A549 (cell line): ENCODE results near the gene IRF9.

Experiments
- CBX2 ChIP-seq: fragments of 200-600 bp; sonication (generic); IDR thresholded peaks from 2 replicates; pipeline ENCODE4 v1.6.1; 2016; ENCODE audit warnings: low read depth, mild to moderate bottlenecking, borderline replicate concordance
- CEBPB ChIP-seq, 2 experiments: fragments of >200 bp in 1 of 2; sonication (Bioruptor Twin) in 1 of 2; formaldehyde crosslinking in 1 of 2; IDR thresholded peaks; 2 replicates each; pipeline ENCODE4 v1.6.1; 2012 to 2016
- EHMT2 ChIP-seq: fragments of 200-600 bp; sonication (generic); IDR thresholded peaks from 2 replicates; pipeline ENCODE4 v1.6.1; 2016; ENCODE audit warnings: antibody characterized with exemption, low read depth, mild to moderate bottlenecking, moderate library complexity
- JUN ChIP-seq, 2 experiments: fragments of >200 bp; sonication (Bioruptor Twin); formaldehyde crosslinking; IDR thresholded peaks; 2 replicates in 1 of 2; 3 replicates in 1 of 2; pipeline ENCODE4 v1.6.1; 2016 to 2017
- MYC ChIP-seq: IDR thresholded peaks from 2 replicates; pipeline ENCODE4 v1.6.1; 2012; ENCODE audit warnings: mild to moderate bottlenecking, inconsistent platforms, low read length, improper control_type of control experiment, borderline replicate concordance
- POLR2A ChIP-seq: IDR thresholded peaks from 2 replicates; pipeline ENCODE4 v1.6.1; 2012; ENCODE audit warnings: mild to moderate bottlenecking, low read length
- RFX5 ChIP-seq: fragments of 450-650 bp; IDR thresholded peaks from 2 replicates; pipeline ENCODE4 v1.7.1; 2014; ENCODE audit warnings: antibody characterized with exemption, mild to moderate bottlenecking, moderate library complexity
- RNF2 ChIP-seq: fragments of 200-600 bp; sonication (generic); IDR thresholded peaks from 2 replicates; pipeline ENCODE4 v1.6.1; 2016; ENCODE audit warnings: low read depth, mild to moderate bottlenecking, antibody characterized with exemption, moderate library complexity, borderline replicate concordance
- TF ChIP-seq, protein P1 (sequence below): IDR thresholded peaks from 2 replicates; pipeline ENCODE4 v1.6.1; 2012
- TF ChIP-seq, protein P2 (sequence below): fragments of >200 bp; sonication (Bioruptor Twin); formaldehyde crosslinking; IDR thresholded peaks from 3 replicates; pipeline ENCODE4 v1.5.1; 2016

DNA sequence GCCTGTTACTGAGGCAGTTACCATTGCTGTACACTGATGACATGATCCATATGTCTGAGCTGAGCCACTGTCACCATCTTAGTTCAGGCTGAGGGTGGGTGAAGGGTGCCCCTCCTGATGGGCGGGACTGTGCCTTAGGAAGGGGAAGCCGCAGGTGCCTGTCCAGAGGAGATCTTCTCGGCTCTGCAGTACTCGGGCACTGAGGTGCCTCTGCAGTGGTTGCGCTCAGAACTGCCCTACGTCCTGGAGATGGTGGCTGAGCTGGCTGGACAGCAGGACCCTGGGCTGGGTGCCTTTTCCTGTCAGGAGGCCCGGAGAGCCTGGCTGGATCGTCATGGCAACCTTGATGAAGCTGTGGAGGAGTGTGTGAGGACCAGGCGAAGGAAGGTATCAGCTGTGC lies 10.1 kb upstream of the IRF9 start:
- TF ChIP-seq, protein P1, sequence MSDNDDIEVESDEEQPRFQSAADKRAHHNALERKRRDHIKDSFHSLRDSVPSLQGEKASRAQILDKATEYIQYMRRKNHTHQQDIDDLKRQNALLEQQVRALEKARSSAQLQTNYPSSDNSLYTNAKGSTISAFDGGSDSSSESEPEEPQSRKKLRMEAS = no peak
- TF ChIP-seq, protein P2, sequence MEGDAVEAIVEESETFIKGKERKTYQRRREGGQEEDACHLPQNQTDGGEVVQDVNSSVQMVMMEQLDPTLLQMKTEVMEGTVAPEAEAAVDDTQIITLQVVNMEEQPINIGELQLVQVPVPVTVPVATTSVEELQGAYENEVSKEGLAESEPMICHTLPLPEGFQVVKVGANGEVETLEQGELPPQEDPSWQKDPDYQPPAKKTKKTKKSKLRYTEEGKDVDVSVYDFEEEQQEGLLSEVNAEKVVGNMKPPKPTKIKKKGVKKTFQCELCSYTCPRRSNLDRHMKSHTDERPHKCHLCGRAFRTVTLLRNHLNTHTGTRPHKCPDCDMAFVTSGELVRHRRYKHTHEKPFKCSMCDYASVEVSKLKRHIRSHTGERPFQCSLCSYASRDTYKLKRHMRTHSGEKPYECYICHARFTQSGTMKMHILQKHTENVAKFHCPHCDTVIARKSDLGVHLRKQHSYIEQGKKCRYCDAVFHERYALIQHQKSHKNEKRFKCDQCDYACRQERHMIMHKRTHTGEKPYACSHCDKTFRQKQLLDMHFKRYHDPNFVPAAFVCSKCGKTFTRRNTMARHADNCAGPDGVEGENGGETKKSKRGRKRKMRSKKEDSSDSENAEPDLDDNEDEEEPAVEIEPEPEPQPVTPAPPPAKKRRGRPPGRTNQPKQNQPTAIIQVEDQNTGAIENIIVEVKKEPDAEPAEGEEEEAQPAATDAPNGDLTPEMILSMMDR = no peak
- TF ChIP-seq RFX5 (no peak), CEBPB (IDR thresholded peaks at IDR 0.05) (no peak), EHMT2 (no peak), CBX2 (no peak), JUN (IDR thresholded peaks at IDR 0.05) (no peak), MYC (no peak), POLR2A (no peak), RNF2 (no peak)
